ENCODE measurements around the gene CACNG3. TPM values are rescaled to one million over a fixed set of nuclear protein-coding genes. Genes with fewer than 3 reads are reported as not detected.
A peak's percentile ranks its signal among the peaks of the same experiment; 100 is the strongest.

The CACNG3 gene
- total RNA-seq, 2 donors from 2014 or later, result not detected

DNA sequence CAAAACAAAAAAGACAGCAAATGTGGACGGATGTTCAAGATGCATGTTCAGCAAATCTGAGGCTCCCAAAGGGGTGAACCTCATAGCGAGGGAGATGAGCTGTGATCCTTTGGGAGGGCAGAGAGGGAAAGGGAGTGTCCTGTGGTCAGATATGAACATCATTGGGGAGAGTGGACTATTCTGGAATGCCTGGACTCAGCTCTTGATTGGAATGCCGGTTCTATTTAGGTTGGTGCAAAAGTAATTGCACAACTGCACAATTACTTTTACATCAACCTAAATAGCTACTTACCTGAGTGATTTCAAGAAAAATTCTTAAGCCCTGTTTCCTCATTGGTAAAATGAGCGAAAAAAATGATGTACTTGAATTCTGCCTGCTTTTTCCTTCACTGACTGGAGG lies 89.6 kb downstream of the CACNG3 start:
- H3K4me3 Mint-ChIP-seq, result no peak overlapping the region
- WGBS, 2 experiments (ENCODE audit: insufficient coverage in 1 of 2, insufficient read length in 1 of 2), result 90 to 92% methylated on average over 3 to 4 of the region's 4 CpGs
- Histone ChIP-seq H3K9me3 (ENCODE audit: control insufficient read depth, low read length) (no peaks in the 10 kb centered on the region), H3K36me3 (ENCODE audit: control insufficient read depth, insufficient read depth, low read length) (no peaks in the 10 kb centered on the region), H3K27me3 (ENCODE audit: control insufficient read depth, insufficient read depth, low read length, poor library complexity, severe bottlenecking) (peaks cover 7% of the 10 kb centered on the region), H3K4me3 (ENCODE audit: low read length) (no peak overlapping the region), H3K27ac (ENCODE audit: low read depth, low read length) (no peak overlapping the region), H3K9ac (ENCODE audit: extremely low read depth, low read length, poor library complexity, severe bottlenecking) (no peak overlapping the region), H3K4me1 (ENCODE audit: control insufficient read depth, insufficient read depth, low read length) (peaks cover 20% of the 10 kb centered on the region)
- DNase-seq, result no peak
- peaks cover 46% of the 10 kb centered on the region for H3K4me1 Mint-ChIP-seq
- H3K9me3 Mint-ChIP-seq, result no peaks in the 10 kb centered on the region
- TF ChIP-seq CTCF (conservative IDR thresholded peaks at IDR 0.05), result no peak
- peaks cover 18% of the 10 kb centered on the region for H3K27me3 Mint-ChIP-seq (ENCODE audit: insufficient read depth)
- no peak overlapping the region for H3K27ac Mint-ChIP-seq
- H3K36me3 Mint-ChIP-seq (ENCODE audit: low read depth), result no peaks in the 10 kb centered on the region

DNA sequence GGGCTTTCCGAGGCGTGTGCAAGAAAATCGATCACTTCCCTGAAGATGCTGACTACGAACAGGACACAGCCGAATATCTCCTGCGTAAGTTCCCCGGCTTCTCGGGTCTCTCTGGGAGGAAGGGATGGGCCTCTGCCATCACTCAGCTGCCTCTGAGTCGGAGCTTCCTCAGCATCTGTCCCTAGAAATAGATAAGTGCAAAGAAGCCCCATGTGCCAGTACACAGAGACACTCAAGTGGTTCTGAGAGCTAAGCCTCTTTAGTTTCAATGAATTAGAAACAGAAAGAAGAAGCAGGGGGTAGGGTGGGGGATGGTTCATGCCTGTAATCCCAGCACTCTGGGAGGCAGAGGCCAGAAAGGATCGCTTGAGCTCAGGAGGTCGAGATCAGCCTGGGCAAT lies 90.6 kb downstream of the CACNG3 start:
- peak; percentile 80 for DNase-seq
- H3K4me1 ChIP-seq (ENCODE audit: control insufficient read depth, insufficient read depth, low read length), result peaks cover 20% of the 10 kb centered on the region
- Mint-ChIP-seq H3K36me3 (ENCODE audit: low read depth) (no peaks in the 10 kb centered on the region), H3K4me3 (peak overlapping the region; percentile 20), H3K4me1 (peaks cover 46% of the 10 kb centered on the region), H3K27me3 (ENCODE audit: insufficient read depth) (peaks cover 16% of the 10 kb centered on the region), H3K9me3 (no peaks in the 10 kb centered on the region), H3K27ac (peak overlapping the region; percentile 42)
- H3K9ac ChIP-seq (ENCODE audit: extremely low read depth, low read length, poor library complexity, severe bottlenecking), result no peak overlapping the region
- TF ChIP-seq CTCF (conservative IDR thresholded peaks at IDR 0.05), result no peak
- peaks cover 7% of the 10 kb centered on the region for H3K27me3 ChIP-seq (ENCODE audit: control insufficient read depth, insufficient read depth, low read length, poor library complexity, severe bottlenecking)
- no peak overlapping the region for H3K27ac ChIP-seq (ENCODE audit: low read depth, low read length)
- WGBS, 2 experiments (ENCODE audit: insufficient coverage in 1 of 2, insufficient read length in 1 of 2), result 79 to 87% methylated on average over 4 to 11 of the region's 11 CpGs
- H3K36me3 ChIP-seq (ENCODE audit: control insufficient read depth, insufficient read depth, low read length), result no peaks in the 10 kb centered on the region
- no peaks in the 10 kb centered on the region for H3K9me3 ChIP-seq (ENCODE audit: control insufficient read depth, low read length)
- no peak overlapping the region for H3K4me3 ChIP-seq (ENCODE audit: low read length)

DNA sequence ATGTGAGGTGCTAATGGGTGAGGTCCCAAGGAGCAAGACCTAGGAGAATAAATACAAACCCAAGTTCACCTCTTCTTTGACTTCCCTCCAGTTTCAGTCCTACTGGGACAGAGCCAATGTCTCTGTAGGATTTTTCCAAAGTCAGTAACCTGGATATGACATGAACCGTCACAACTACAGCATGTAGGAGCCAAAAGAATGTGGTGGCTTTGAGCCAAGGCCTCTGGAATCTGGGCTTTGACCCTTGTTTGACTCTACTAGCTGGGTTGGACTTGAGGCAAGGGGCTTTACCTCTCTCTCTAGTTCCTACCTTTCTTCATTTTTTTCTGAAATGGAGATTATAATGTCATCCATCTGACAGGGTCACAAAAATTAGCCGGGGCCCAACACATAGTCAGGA lies 91.4 kb downstream of the CACNG3 start:
- H3K4me1 Mint-ChIP-seq, result peaks cover 46% of the 10 kb centered on the region
- TF ChIP-seq CTCF (conservative IDR thresholded peaks at IDR 0.05), result no peak
- H3K27ac Mint-ChIP-seq, result no peak overlapping the region
- peak; percentile 84 for DNase-seq
- H3K9me3 Mint-ChIP-seq, result no peaks in the 10 kb centered on the region
- Histone ChIP-seq H3K27ac (ENCODE audit: low read depth, low read length) (no peak overlapping the region), H3K36me3 (ENCODE audit: control insufficient read depth, insufficient read depth, low read length) (no peaks in the 10 kb centered on the region), H3K4me3 (ENCODE audit: low read length) (no peak overlapping the region), H3K9ac (ENCODE audit: extremely low read depth, low read length, poor library complexity, severe bottlenecking) (no peak overlapping the region), H3K27me3 (ENCODE audit: control insufficient read depth, insufficient read depth, low read length, poor library complexity, severe bottlenecking) (peaks cover 7% of the 10 kb centered on the region), H3K4me1 (ENCODE audit: control insufficient read depth, insufficient read depth, low read length) (peaks cover 20% of the 10 kb centered on the region), H3K9me3 (ENCODE audit: control insufficient read depth, low read length) (no peaks in the 10 kb centered on the region)
- H3K4me3 Mint-ChIP-seq, result no peak overlapping the region
- no peaks in the 10 kb centered on the region for H3K36me3 Mint-ChIP-seq (ENCODE audit: low read depth)
- H3K27me3 Mint-ChIP-seq (ENCODE audit: insufficient read depth), result peaks cover 20% of the 10 kb centered on the region
- 48 to 50% methylated on average over 2 of the region's 2 CpGs for WGBS, 2 experiments (ENCODE audit: insufficient coverage in 1 of 2, insufficient read length in 1 of 2)

Measured in endodermal cell (in vitro differentiated cells).